Subcutaneous abdominal adipose tissue (tissue), 5 donors: ENCODE data around the gene FOXK1.

ENCODE experiments used
- H3K27ac ChIP-seq: one replicate; pipeline ENCODE4 v1.7.0; 2013; ENCODE audit warnings: low read depth, mild to moderate bottlenecking, inconsistent platforms, low read length, moderate library complexity
- H3K27me3 ChIP-seq, 5 donors: one replicate each; pipeline ENCODE4 v1.7.0; 2013; ENCODE audit warnings: low read length in 5 of 5, inconsistent platforms in 1 of 5; ENCODE audit not compliant: control insufficient read depth in 5 of 5, insufficient read depth in 4 of 5
- H3K36me3 ChIP-seq, 5 donors: one replicate each; pipeline ENCODE4 v1.7.0; 2013; ENCODE audit warnings: low read length in 5 of 5; ENCODE audit not compliant: control insufficient read depth in 5 of 5, insufficient read depth in 5 of 5
- H3K4me1 ChIP-seq, 5 donors: one replicate each; pipeline ENCODE4 v1.7.0; 2013; ENCODE audit warnings: low read length in 5 of 5, mild to moderate bottlenecking in 3 of 5, moderate library complexity in 1 of 5; ENCODE audit not compliant: control insufficient read depth in 5 of 5, insufficient read depth in 5 of 5
- H3K4me3 ChIP-seq, 5 donors: one replicate each; pipeline ENCODE4 v1.7.0; 2013; ENCODE audit warnings: low read length in 5 of 5, low read depth in 1 of 5
- H3K9ac ChIP-seq, 5 donors: one replicate each; pipeline ENCODE4 v1.7.0; 2013; ENCODE audit warnings: low read length in 5 of 5, mild to moderate bottlenecking in 4 of 5, moderate library complexity in 3 of 5
- H3K9me3 ChIP-seq, 5 donors: one replicate each; pipeline ENCODE4 v1.7.0; 2013; ENCODE audit warnings: low read length in 5 of 5; ENCODE audit not compliant: control insufficient read depth in 5 of 5
- donor health status: healthy.
- donor health status: healthy.
- donor health status: healthy.
- donor health status: healthy.
- donor health status: healthy.

FOXK1 gene

DNA sequence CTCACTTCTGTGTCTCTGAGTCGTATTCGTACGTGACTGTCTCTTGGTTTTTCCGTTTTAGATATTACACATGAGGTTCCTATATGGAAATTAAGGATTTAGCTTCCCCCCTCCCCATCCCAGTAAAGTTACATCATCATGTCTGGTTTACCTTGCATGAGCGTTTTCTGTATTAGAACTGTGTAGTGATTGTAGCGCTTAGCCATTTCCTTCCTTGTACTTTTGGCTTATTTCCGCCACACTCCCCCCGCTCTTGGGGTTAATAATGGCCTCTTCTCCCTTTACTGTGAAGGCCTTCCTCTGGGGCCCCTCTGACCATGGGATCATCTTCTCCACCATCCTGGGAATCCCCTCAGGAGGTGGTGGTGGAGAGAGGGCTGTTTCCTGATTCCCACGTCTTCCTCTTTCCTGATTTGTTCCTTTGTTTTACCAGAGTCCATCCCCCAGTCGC is 66.2 kb downstream of the FOXK1 start:
- Histone ChIP-seq H3K36me3 (peaks cover 0 to 14% (median 5%) of the 10 kb centered on the region in 5 donors), H3K4me3 (no peak overlapping the region), H3K9me3 (no peaks in the 10 kb centered on the region), H3K27ac (peak overlapping the region; percentile 79), H3K27me3 (no peaks in the 10 kb centered on the region), H3K9ac (no peak overlapping the region), H3K4me1 (peaks cover 4 to 55% (median 46%) of the 10 kb centered on the region in 5 donors)

DNA sequence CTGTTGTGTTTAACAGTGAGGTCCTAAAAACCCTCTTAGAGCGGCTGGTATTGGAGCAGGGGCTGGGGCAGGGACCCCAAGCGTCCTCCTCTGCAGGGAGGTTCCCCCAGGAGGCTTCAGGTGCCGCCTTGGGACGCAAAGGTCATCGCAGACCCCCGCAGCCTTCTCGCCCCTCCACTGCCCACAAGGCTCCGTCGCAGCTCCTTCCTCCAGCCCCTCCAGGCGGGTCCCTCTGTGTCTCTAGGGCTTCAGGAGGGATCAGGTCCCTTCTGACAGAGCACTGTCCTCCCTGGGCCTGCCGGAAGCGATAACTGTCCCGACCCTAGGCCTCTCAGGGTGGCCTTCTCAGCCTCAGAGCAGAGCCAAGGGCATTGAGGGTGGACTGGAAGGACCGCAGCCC is 67.3 kb downstream of the FOXK1 start:
- Histone ChIP-seq H3K4me1 (peaks cover 4 to 52% (median 37%) of the 10 kb centered on the region in 5 donors), H3K36me3 (peaks cover 0 to 15% (median 6%) of the 10 kb centered on the region in 5 donors), H3K4me3 (no peak overlapping the region), H3K27me3 (no peaks in the 10 kb centered on the region), H3K9ac (peak overlapping the region in 1 of 5 donors; percentile 35), H3K27ac (no peak overlapping the region), H3K9me3 (no peaks in the 10 kb centered on the region)

DNA sequence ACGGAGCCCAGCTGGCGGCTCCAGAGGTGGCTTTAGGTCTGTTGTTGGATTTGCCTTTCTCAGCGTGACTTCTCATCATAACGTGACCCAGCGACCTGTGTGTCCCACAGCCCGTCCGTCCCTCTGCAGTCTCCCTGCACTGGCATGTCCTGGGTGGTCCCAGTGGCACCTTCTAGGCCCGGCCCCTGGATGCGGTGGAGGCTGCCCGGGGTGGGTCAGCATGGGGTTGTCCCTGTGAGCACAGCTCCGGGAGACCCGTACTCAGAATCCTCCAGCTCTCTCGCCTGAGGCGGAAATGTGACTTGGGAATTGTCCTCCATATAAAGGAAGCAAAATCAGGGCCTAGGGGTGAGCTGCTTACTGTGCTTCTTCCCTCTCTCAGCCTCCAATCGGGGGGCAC is 67.7 kb downstream of the FOXK1 start:
- Histone ChIP-seq H3K9ac (peak overlapping the region in 1 of 5 donors; percentile 35), H3K4me1 (peaks cover 4 to 48% (median 32%) of the 10 kb centered on the region in 5 donors), H3K27me3 (no peaks in the 10 kb centered on the region), H3K27ac (no peak overlapping the region), H3K9me3 (no peaks in the 10 kb centered on the region), H3K4me3 (no peak overlapping the region), H3K36me3 (peaks cover 0 to 20% (median 11%) of the 10 kb centered on the region in 5 donors)

DNA sequence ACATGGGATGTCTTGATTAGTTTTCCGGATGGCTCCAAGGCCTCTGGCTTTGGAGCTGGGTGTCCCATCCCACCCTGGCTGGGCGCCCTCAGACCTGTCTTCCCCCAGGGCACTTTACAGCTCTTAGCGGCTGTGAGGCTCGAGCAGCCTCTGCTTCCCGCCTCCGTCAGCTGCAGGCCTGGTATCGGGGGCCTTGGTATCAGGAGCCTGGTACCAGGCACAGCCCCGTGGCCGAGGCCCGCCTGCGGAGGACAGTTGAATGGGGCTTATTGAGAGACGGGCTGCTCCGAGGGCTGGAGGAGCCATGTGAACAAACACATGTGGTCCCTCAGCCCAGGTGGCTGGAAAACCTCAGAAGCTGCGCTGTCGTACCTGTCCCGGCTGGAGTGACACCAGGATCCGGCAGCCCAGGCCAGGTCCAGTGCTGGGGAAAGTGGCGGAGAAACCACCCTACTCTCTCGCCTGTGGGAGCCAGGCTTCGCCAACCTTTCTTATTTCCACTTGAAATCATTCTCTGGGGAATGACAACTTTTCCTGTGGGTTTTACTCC is 69.4 kb downstream of the FOXK1 start:
- Histone ChIP-seq H3K9me3 (no peaks in the 10 kb centered on the region), H3K27me3 (no peaks in the 10 kb centered on the region), H3K9ac (no peak overlapping the region), H3K4me3 (no peak overlapping the region), H3K36me3 (peaks cover 0 to 36% (median 26%) of the 10 kb centered on the region in 5 donors), H3K27ac (no peak overlapping the region), H3K4me1 (peaks cover 4 to 37% (median 19%) of the 10 kb centered on the region in 5 donors)

DNA sequence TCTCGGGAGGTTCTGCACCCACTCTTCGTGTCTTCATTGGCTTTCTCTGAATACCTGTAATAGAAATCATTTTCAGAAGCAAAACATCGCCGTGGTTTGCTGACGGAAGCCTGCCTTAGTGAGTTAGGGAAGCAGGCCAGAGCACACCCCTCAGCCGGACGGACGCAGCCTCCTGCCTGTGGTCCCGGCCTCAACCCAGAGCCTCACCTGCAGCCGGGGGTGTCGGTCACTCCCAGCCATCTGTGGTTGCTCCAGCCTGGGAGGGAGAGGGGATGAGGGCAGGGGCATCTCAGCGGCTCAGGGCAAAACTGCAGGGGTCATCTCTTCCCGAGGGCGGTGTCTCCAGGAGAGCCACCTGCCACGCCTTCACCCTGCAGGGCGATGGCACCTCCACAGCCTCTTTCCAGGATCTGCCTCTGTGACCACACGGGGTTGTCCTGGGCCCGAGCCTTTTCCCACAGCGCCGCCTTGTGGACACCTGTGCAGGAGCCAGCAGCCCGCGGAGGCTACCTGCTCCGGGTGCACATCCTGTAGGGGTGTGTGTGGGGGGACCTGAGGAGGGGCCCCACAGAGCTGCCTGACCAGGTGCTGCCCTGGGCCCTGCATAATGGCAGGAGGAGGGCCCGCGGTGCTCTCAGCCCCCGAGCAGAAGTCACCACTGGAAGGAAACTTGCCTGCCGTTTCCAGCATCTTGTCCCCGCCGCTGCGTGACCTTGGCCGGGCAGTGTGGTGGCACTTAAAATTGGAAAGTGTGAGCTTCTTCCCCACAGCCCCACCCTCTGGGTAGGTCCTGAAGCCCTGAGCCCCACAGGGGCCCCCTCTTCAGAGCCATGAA is 71.7 kb downstream of the FOXK1 start:
- no peaks in the 10 kb centered on the region for H3K27me3 ChIP-seq
- H3K36me3 ChIP-seq = peaks cover 0 to 57% (median 43%) of the 10 kb centered on the region in 5 donors
- no peaks in the 10 kb centered on the region for H3K9me3 ChIP-seq
- no peak overlapping the region for H3K27ac ChIP-seq
- peaks cover 0 to 14% (median 0%) of the 10 kb centered on the region in 5 donors for H3K4me1 ChIP-seq
- no peak overlapping the region for H3K9ac ChIP-seq
- H3K4me3 ChIP-seq = no peak overlapping the region

DNA sequence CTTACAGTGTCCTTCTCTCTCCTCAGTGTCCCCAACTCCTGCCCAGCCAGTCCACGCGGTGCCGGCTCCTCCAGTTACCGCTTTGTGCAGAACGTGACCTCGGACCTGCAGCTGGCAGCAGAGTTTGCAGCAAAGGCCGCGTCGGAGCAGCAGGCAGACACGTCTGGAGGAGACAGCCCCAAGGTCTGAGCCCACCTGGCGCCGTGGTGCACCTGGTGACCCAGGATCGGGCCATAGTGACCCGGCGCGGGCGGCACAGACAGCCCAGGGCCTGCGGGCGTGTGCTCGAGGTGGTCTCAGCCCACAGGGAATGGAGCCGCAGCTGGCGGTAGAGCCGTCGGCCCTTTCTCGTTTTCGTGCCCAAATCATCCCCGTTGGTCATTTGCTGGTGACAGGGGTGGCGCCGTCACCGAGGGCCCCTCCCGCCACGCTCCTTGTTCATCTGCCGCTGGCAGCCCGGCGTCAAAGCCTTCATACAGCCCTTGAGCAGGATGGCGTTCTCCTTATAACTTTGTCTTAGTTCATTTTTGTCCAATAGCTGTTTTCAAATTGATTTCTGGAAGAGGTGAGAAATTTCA is 72.4 kb downstream of the FOXK1 start:
- no peak overlapping the region for H3K27ac ChIP-seq
- H3K27me3 ChIP-seq = no peaks in the 10 kb centered on the region
- H3K4me1 ChIP-seq = peaks cover 0 to 7% (median 0%) of the 10 kb centered on the region in 5 donors
- H3K36me3 ChIP-seq = peaks cover 0 to 63% (median 50%) of the 10 kb centered on the region in 5 donors
- no peak overlapping the region for H3K9ac ChIP-seq
- H3K4me3 ChIP-seq = no peak overlapping the region
- no peaks in the 10 kb centered on the region for H3K9me3 ChIP-seq

DNA sequence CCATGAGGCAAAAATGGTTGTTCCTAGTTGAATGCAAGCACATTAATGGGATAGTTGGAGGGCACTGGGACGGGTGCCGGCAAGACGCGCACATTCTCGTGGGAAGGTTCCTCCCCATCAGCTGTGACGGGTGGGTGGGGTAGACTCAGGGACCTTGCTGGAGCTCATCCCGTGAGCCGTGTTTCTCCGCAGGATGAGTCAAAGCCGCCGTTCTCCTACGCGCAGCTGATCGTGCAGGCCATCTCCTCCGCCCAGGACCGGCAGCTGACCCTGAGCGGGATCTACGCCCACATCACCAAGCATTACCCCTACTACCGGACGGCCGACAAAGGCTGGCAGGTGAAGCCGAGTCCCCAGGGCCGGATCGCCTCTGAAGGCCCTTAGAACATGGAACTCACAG is 73.0 kb downstream of the FOXK1 start:
- Histone ChIP-seq H3K27ac (no peak overlapping the region), H3K27me3 (no peaks in the 10 kb centered on the region), H3K9ac (no peak overlapping the region), H3K4me1 (peaks cover 0 to 7% (median 0%) of the 10 kb centered on the region in 5 donors), H3K36me3 (peaks cover 0 to 68% (median 55%) of the 10 kb centered on the region in 5 donors), H3K9me3 (no peaks in the 10 kb centered on the region), H3K4me3 (no peak overlapping the region)

DNA sequence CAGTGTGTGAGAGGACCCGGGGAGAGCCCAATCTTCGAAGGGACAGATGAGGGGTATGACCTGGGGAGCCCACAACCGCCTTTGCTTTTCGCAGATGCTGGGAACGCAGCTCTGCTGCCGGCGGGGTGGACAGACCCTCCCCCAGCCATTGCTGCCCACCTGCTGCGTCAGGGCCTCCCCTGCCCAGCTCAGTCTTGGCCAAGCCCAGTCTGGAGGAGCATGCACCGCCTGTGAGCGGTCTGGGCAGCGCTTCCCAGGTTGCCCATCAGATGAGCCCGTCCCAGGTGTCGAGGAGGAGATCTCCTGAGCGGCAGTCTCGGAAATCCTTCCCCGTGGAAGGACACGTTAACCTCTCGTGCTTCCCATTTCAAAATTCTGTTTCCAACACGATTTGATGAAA is 76.0 kb downstream of the FOXK1 start:
- Histone ChIP-seq H3K36me3 (peaks cover 0 to 84% (median 81%) of the 10 kb centered on the region in 5 donors), H3K27me3 (no peaks in the 10 kb centered on the region), H3K9ac (no peak overlapping the region), H3K4me3 (no peak overlapping the region), H3K27ac (no peak overlapping the region), H3K4me1 (peaks cover 0 to 7% (median 2%) of the 10 kb centered on the region in 5 donors), H3K9me3 (no peaks in the 10 kb centered on the region)

DNA sequence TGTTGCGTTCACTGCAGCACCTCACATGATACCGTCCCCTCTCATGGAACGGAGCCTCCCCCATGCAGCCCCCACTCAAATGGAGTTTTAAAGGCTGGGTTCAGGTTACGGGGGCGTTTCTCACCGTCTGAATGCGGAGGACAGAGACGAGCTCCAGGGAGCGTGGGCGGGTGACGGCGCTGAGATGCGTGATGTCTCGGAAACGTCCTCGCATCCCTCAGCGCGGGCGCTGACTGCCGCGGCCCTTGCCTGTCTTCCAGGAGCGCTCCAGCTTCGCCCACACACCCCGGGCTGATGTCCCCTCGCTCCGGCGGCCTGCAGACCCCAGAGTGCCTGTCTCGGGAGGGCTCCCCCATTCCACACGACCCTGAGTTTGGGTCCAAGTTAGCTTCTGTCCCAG is 76.7 kb downstream of the FOXK1 start:
- Histone ChIP-seq H3K9ac (no peak overlapping the region), H3K4me3 (no peak overlapping the region), H3K4me1 (peaks cover 0 to 2% (median under 1%) of the 10 kb centered on the region in 5 donors), H3K36me3 (peaks cover 0 to 91% (median 88%) of the 10 kb centered on the region in 5 donors), H3K9me3 (no peaks in the 10 kb centered on the region), H3K27ac (no peak overlapping the region), H3K27me3 (no peaks in the 10 kb centered on the region)

DNA sequence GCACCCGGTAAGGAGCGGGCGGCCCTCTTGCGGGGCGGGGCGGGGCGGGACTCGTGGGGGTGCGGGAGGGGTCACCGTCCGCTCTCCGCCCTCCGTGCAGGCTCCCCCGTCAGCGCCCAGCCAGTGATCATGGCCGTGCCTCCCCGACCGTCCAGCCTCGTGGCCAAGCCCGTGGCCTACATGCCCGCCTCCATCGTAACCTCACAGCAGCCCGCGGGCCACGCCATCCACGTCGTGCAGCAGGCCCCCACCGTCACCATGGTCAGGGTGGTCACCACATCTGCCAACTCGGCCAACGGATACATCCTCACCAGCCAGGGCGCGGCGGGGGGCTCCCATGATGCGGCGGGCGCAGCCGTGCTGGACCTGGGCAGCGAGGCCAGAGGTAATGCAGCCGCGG is 77.1 kb downstream of the FOXK1 start:
- Histone ChIP-seq H3K9ac (no peak overlapping the region), H3K4me3 (no peak overlapping the region), H3K27ac (no peak overlapping the region), H3K36me3 (peaks cover 0 to 95% (median 92%) of the 10 kb centered on the region in 5 donors), H3K9me3 (no peaks in the 10 kb centered on the region), H3K27me3 (no peaks in the 10 kb centered on the region), H3K4me1 (peaks cover 0 to 2% (median 0%) of the 10 kb centered on the region in 5 donors)
